Measurements from ENCODE around the gene KLRG1. TPM values are rescaled to one million over a fixed set of nuclear protein-coding genes. Genes with fewer than 3 reads are reported as not detected.

Gene KLRG1
- total and polyA plus RNA-seq, 9 of the 15 experiments (the other 6 are each of a cell fraction or from before 2014, with no cell fraction given) = 1.4 to 7.2 (median 2.1) TPM

- TF ChIP-seq ZNF318 (IDR thresholded peaks at IDR 0.05; ENCODE audit: borderline replicate concordance in 1 of 2, low read depth in 1 of 2) (no peak), ZNF76 (CRISPR knock-in tag; IDR thresholded peaks at IDR 0.05; ENCODE audit: borderline replicate concordance) (no peak)
Measured at GRCh38 chr12:9002335-9002734, 13.0 kb downstream of the KLRG1 start (continued).

Data from K562 (cell line).